Measurements from ENCODE around the gene CCL5. TPM values are rescaled to one million over a fixed set of nuclear protein-coding genes. Genes with fewer than 3 reads are reported as not detected.

CCL5 gene
- total and polyA plus RNA-seq, 2 donors (not counting 3 experiments of a cell fraction or from before 2014, with no cell fraction given) = not detected

DNA sequence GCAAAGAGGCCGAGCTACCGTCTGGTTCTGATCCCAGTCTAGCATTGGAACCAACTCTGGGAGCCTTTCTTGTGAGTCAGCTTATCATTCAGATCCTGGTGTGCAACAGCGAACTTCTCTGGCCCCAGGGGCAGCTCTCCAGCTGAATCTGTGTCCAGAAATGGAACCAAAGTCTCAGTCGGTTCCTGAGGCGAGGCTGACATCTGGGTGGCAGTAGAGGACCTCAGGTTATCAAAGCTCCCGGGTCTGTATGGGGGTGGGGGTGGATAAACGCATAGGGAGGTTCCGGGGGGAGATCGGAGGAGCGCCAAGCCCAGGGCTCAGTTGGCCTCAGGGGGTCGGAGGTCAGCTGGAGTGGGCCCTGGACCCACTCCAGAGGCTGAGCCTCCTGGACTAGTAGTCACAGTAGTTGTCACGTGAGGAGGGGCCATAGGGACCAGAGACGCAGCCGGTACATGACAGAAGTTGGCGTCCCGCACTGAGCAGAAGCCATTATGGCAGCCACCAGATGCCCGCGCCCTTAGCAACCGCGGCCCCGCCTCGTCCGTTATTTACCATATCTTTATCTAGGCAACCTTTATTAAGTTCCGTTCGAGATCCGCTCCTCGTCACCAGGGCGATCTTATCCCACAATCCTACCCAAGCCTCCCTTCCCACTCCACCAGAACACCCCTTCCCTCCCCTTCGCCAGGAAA, 37.5 kb upstream of the CCL5 start:
- ChIA-PET POLR2A (no interaction called here), CTCF (no interaction called here)
- Histone ChIP-seq H3K9me1 (replicated peaks; ENCODE audit: control insufficient read depth, extremely low read depth, insufficient read depth, low read length) (no peaks in the 10 kb centered on the region), H2AFZ (ENCODE audit: low read depth, low read length) (no peak overlapping the region), H3K27me3 (ENCODE audit: control insufficient read depth in 2 of 2, insufficient read depth in 2 of 2, low read length in 2 of 2) (peaks cover 0 to 2% of the 10 kb centered on the region in 2 experiments), H4K20me1 (replicated peaks; ENCODE audit: control insufficient read depth, extremely low read depth, insufficient read depth, low read length) (no peaks in the 10 kb centered on the region), H3K36me3 (ENCODE audit: control insufficient read depth in 2 of 2, extremely low read depth in 1 of 2, insufficient read depth in 2 of 2, low read length in 2 of 2) (no peaks in the 10 kb centered on the region), H3K9ac (replicated peaks; ENCODE audit: extremely low read depth, insufficient read depth, low read length) (no peak overlapping the region), H3K4me1 (ENCODE audit: control insufficient read depth, extremely low read depth, insufficient read depth, low read length) (peaks cover 4% of the 10 kb centered on the region), H3K79me2 (ENCODE audit: control insufficient read depth, insufficient read depth, low read length) (no peaks in the 10 kb centered on the region), H3K4me2 (ENCODE audit: insufficient read depth, low read length) (no peak overlapping the region), H3K9me3 (replicated peaks; ENCODE audit: control insufficient read depth, insufficient read depth, low read length) (no peaks in the 10 kb centered on the region), H3K4me3 (replicated peaks in 1 of 3; ENCODE audit: insufficient read depth in 1 of 3, low read depth in 1 of 3, low read length in 3 of 3) (no peak overlapping the region), H3K27ac (ENCODE audit: insufficient read depth, low read depth, low read length) (no peak overlapping the region)
- no peak for TF ChIP-seq MAX (IDR thresholded peaks at IDR 0.05; ENCODE audit: insufficient read depth, insufficient read length)
- TF ChIP-seq EZH2 (IDR thresholded peaks at IDR 0.05; ENCODE audit: borderline replicate concordance, low read depth, low read length, severe bottlenecking) = no peak
- intact Hi-C loops (cut with micrococcal nuclease) (no loop called here), dilution Hi-C loops (cut with MboI; ENCODE audit: extremely low pct_ligation_motif_present, low sequenced_read_pairs) (no loop called here)
- FAIRE-seq = no peak
- no TSS peak for BruUV-seq (replicated peaks)
- DNase-seq (ENCODE audit: low read depth, low spot score) = no peak

GRCh38 chr17:35915153-35915964, 35.2 kb upstream of the CCL5 start:
- intact Hi-C loops (cut with micrococcal nuclease) = no loop called here
- Histone ChIP-seq H3K9me3 (replicated peaks; ENCODE audit: control insufficient read depth, insufficient read depth, low read length) (no peaks in the 10 kb centered on the region), H3K4me2 (ENCODE audit: insufficient read depth, low read length) (no peak overlapping the region), H3K27me3 (ENCODE audit: control insufficient read depth in 2 of 2, insufficient read depth in 2 of 2, low read length in 2 of 2) (peaks cover 0 to 2% of the 10 kb centered on the region in 2 experiments), H3K79me2 (ENCODE audit: control insufficient read depth, insufficient read depth, low read length) (no peaks in the 10 kb centered on the region), H2AFZ (ENCODE audit: low read depth, low read length) (no peak overlapping the region), H3K9ac (replicated peaks; ENCODE audit: extremely low read depth, insufficient read depth, low read length) (no peak overlapping the region), H3K36me3 (ENCODE audit: control insufficient read depth in 2 of 2, extremely low read depth in 1 of 2, insufficient read depth in 2 of 2, low read length in 2 of 2) (no peaks in the 10 kb centered on the region), H3K9me1 (replicated peaks; ENCODE audit: control insufficient read depth, extremely low read depth, insufficient read depth, low read length) (no peaks in the 10 kb centered on the region), H3K27ac (ENCODE audit: insufficient read depth, low read depth, low read length) (no peak overlapping the region), H4K20me1 (replicated peaks; ENCODE audit: control insufficient read depth, extremely low read depth, insufficient read depth, low read length) (no peaks in the 10 kb centered on the region), H3K4me1 (ENCODE audit: control insufficient read depth, extremely low read depth, insufficient read depth, low read length) (peaks cover 4% of the 10 kb centered on the region), H3K4me3 (replicated peaks in 1 of 3; ENCODE audit: insufficient read depth in 1 of 3, low read depth in 1 of 3, low read length in 3 of 3) (no peak overlapping the region)
- DNase-seq (ENCODE audit: low read depth, low spot score) (no peak), FAIRE-seq (no peak)
- BruUV-seq (replicated peaks) = no TSS peak
- ChIA-PET CTCF (interaction anchor here (1.2 to 1.4 kb wide), 3 partner anchors 9 to 568 kb away, joined by 3 to 4 read pairs (median 3); no protein-coding TSS in a partner anchor), POLR2A (no interaction called here)
- dilution Hi-C loops (cut with MboI; ENCODE audit: extremely low pct_ligation_motif_present, low sequenced_read_pairs) = no loop called here
- no peak for TF ChIP-seq MAX (IDR thresholded peaks at IDR 0.05; ENCODE audit: insufficient read depth, insufficient read length)
- no peak for TF ChIP-seq MYC (IDR thresholded peaks at IDR 0.05; ENCODE audit: low read depth, low read length)
- TF ChIP-seq EZH2 (IDR thresholded peaks at IDR 0.05; ENCODE audit: borderline replicate concordance, low read depth, low read length, severe bottlenecking) = no peak
- no peak for TF ChIP-seq POLR2A (IDR thresholded peaks at IDR 0.05; ENCODE audit: low read depth, low read length)
- no peak for TF ChIP-seq FOS (IDR thresholded peaks at IDR 0.05; ENCODE audit: borderline replicate concordance, insufficient read depth, low read length)
- no peak for TF ChIP-seq GATA2 (IDR thresholded peaks at IDR 0.05; ENCODE audit: insufficient read depth, insufficient read length, low read depth, low read length)
- TF ChIP-seq JUN (IDR thresholded peaks at IDR 0.05; ENCODE audit: borderline replicate concordance, insufficient read depth, insufficient read length, low read depth) = no peak
- TF ChIP-seq, protein P1, sequence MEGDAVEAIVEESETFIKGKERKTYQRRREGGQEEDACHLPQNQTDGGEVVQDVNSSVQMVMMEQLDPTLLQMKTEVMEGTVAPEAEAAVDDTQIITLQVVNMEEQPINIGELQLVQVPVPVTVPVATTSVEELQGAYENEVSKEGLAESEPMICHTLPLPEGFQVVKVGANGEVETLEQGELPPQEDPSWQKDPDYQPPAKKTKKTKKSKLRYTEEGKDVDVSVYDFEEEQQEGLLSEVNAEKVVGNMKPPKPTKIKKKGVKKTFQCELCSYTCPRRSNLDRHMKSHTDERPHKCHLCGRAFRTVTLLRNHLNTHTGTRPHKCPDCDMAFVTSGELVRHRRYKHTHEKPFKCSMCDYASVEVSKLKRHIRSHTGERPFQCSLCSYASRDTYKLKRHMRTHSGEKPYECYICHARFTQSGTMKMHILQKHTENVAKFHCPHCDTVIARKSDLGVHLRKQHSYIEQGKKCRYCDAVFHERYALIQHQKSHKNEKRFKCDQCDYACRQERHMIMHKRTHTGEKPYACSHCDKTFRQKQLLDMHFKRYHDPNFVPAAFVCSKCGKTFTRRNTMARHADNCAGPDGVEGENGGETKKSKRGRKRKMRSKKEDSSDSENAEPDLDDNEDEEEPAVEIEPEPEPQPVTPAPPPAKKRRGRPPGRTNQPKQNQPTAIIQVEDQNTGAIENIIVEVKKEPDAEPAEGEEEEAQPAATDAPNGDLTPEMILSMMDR (IDR thresholded peaks at IDR 0.05; ENCODE audit: extremely low read depth in 1 of 2, insufficient read depth in 1 of 2, low read depth in 1 of 2, low read length in 2 of 2) = no peak
- TF ChIP-seq POLR2AphosphoS5 (IDR thresholded peaks at IDR 0.05; ENCODE audit: insufficient read depth, low read depth, low read length) = no peak

Data from endothelial cell of umbilical vein (primary cell).